T-cell (primary cell): ENCODE results near the gene PTPRJ. TPM values are rescaled to one million over a fixed set of nuclear protein-coding genes. Genes with fewer than 3 reads are reported as not detected.

Experiments used
- ATAC-seq, 4 experiments: fragments of 200-7000 bp in 3 of 4; fragments of 150-1000 bp in 1 of 4; cut with Tn5 transposase; replicated peaks in 1 of 4; 1 replicate in 3 of 4; 2 replicates in 1 of 4; pipeline ENCODE4 v1.10.0; 2021; ENCODE audit warnings: moderate library complexity in 3 of 4, mild to moderate bottlenecking in 2 of 4, moderate number of reproducible peaks in 1 of 4
- CTCF ChIA-PET, 2 donors: fragments of 300-600 bp; sonication (Branson Sonifier 250); formaldehyde crosslinking; loops; one replicate each; lab custom pipeline; 2022; ENCODE audit warnings: antibody characterized with exemption in 2 of 2; lab: Charles Lee
- POLR2A ChIA-PET, 2 donors: fragments of 300-600 bp; sonication (Branson Sonifier 250); formaldehyde crosslinking; loops; one replicate each; lab custom pipeline; 2022; ENCODE audit warnings: antibody characterized with exemption in 2 of 2; lab: Charles Lee
- DNase-seq, 35 experiments: peaks; one replicate each; pipeline versions ENCODE4 v3.0.0 to v3.0.0-alpha.2; 2013 to 2023
- H3K27ac ChIP-seq: one replicate; pipeline ENCODE4 v1.5.1; 2013; ENCODE audit warnings: low read length
- H3K27me3 ChIP-seq, 2 experiments: replicated peaks in 1 of 2; 1 replicate in 1 of 2; 2 replicates in 1 of 2; pipeline versions ENCODE4 v1.6.1 to v1.7.0; 2013; ENCODE audit warnings: low read length in 1 of 2, mixed read lengths in 1 of 2; ENCODE audit not compliant: control insufficient read depth in 2 of 2, insufficient read depth in 2 of 2; ENCODE audit errors: extremely low read depth in 1 of 2
- H3K36me3 ChIP-seq, 2 donors: 1 replicate in 1 of 2; 2 replicates in 1 of 2; pipeline versions ENCODE4 v1.6.1 to v1.7.0; 2013; ENCODE audit warnings: low read length in 1 of 2; ENCODE audit not compliant: control insufficient read depth in 2 of 2, insufficient read depth in 1 of 2; ENCODE audit errors: extremely low read depth in 1 of 2
- H3K4me1 ChIP-seq, 2 experiments: 1 replicate in 1 of 2; 2 replicates in 1 of 2; pipeline versions ENCODE4 v1.6.1 to v1.7.0; 2013; ENCODE audit warnings: low read length in 2 of 2, mixed read lengths in 1 of 2; ENCODE audit not compliant: insufficient read depth in 2 of 2, control insufficient read depth in 1 of 2; ENCODE audit errors: extremely low read depth in 1 of 2
- H3K4me3 ChIP-seq, 2 donors: 1 replicate in 1 of 2; 2 replicates in 1 of 2; pipeline versions ENCODE4 v1.5.1 to v1.7.0; 2013; ENCODE audit warnings: mild to moderate bottlenecking in 2 of 2, low read length in 1 of 2, moderate library complexity in 1 of 2; ENCODE audit not compliant: control insufficient read depth in 1 of 2; ENCODE audit errors: extremely low read depth in 1 of 2
- H3K9me3 ChIP-seq: 2 replicates; pipeline ENCODE4 v1.7.0; 2013
- H3K27ac Mint-ChIP-seq, 2 donors: one replicate each; pipeline ENCODE4 v1.8.0; 2020 to 2021; ENCODE audit warnings: mild to moderate bottlenecking in 2 of 2, mixed read lengths in 2 of 2
- H3K27me3 Mint-ChIP-seq, 2 donors: one replicate each; pipeline ENCODE4 v1.8.0; 2021 to 2022; ENCODE audit warnings: mixed read lengths in 2 of 2
- H3K36me3 Mint-ChIP-seq: one replicate; pipeline ENCODE4 v1.8.0; 2021; ENCODE audit warnings: mixed read lengths
- H3K4me1 Mint-ChIP-seq, 3 donors: one replicate each; pipeline ENCODE4 v1.8.0; 2020 to 2022; ENCODE audit warnings: mixed read lengths in 3 of 3, mild to moderate bottlenecking in 1 of 3
- H3K4me3 Mint-ChIP-seq, 3 donors: one replicate each; pipeline ENCODE4 v1.8.0; 2020 to 2022; ENCODE audit warnings: mild to moderate bottlenecking in 3 of 3, mixed read lengths in 3 of 3, moderate library complexity in 3 of 3
- H3K9me3 Mint-ChIP-seq, 3 donors: one replicate each; pipeline ENCODE4 v1.8.0; 2020 to 2022; ENCODE audit warnings: mixed read lengths in 3 of 3
- WGBS: methylation state at CpG from one replicate; pipeline ENCODE4 v1.1.5; 2013; ENCODE audit warnings: missing lambda C conversion rate; ENCODE audit not compliant: insufficient coverage; 5-methylcytosine and 5-hydroxymethylcytosine counted together
- total RNA-seq, 35 experiments: library from RNA in 6 of 35; stranded (reverse) in 6 of 35; fragments of 120-200 nt in 1 of 35; gene quantifications; one replicate each; pipeline versions ENCODE4 v1.2.1 to v1.2.4 and lab custom pipeline; 2013 to 2026

Gene PTPRJ
- total RNA-seq, 5 donors from 2014 or later (not counting 1 experiment from before 2014, with no cell fraction given): 44.8 to 71.0 (median 57.9) TPM

DNA sequence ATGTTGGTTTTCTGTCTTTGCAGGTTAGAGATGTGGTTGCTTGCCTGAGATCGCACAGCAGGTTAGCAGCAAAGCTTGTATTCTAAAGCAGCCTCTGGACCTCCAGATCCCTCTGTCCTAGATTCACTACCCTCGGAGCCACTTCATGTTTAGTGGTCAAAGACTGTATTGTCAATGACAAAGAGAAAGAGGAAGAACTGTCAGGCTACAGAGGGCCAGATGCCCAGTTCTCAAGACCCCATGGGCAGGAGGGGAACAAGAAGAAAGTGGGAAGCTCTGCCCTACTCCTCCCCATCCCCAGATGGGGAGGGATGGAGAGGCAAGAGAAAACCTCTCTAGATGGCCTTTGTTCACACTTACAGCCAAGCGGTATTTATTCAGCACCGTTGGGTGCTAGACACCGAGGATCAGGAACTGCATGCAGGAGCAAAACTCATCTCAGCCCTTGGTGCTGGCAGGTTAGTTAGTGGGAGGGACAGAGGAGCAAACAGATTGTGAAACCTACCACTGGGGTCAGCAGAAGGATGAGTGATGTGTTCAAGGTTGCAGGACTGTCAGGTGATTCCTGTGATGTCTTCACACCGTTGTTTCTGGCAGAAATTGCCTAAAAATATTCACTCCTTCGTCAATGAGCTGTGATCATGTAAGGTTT lies 38.3 kb upstream of the PTPRJ start:
- Mint-ChIP-seq H3K27ac (no peak overlapping the region), H3K4me1 (peaks cover 9 to 14% (median 13%) of the 10 kb centered on the region in 3 donors), H3K36me3 (no peaks in the 10 kb centered on the region), H3K9me3 (no peaks in the 10 kb centered on the region), H3K4me3 (no peak overlapping the region), H3K27me3 (no peaks in the 10 kb centered on the region)
- Histone ChIP-seq H3K9me3 (no peaks in the 10 kb centered on the region), H3K4me1 (peaks cover 0 to 4% of the 10 kb centered on the region in 2 experiments), H3K4me3 (no peak overlapping the region), H3K27ac (no peak overlapping the region), H3K36me3 (no peaks in the 10 kb centered on the region), H3K27me3 (no peaks in the 10 kb centered on the region)
- DNase-seq: no peak
- 90% methylated on average over 3 of the region's 7 CpGs for WGBS
- POLR2A ChIA-PET: no interaction called here
- no peak for ATAC-seq
- CTCF ChIA-PET: interaction anchor here in 1 of 2 donors (0.6 kb wide), 1 partner anchor 150 kb away, joined by 4 read pairs; no protein-coding TSS in a partner anchor

DNA sequence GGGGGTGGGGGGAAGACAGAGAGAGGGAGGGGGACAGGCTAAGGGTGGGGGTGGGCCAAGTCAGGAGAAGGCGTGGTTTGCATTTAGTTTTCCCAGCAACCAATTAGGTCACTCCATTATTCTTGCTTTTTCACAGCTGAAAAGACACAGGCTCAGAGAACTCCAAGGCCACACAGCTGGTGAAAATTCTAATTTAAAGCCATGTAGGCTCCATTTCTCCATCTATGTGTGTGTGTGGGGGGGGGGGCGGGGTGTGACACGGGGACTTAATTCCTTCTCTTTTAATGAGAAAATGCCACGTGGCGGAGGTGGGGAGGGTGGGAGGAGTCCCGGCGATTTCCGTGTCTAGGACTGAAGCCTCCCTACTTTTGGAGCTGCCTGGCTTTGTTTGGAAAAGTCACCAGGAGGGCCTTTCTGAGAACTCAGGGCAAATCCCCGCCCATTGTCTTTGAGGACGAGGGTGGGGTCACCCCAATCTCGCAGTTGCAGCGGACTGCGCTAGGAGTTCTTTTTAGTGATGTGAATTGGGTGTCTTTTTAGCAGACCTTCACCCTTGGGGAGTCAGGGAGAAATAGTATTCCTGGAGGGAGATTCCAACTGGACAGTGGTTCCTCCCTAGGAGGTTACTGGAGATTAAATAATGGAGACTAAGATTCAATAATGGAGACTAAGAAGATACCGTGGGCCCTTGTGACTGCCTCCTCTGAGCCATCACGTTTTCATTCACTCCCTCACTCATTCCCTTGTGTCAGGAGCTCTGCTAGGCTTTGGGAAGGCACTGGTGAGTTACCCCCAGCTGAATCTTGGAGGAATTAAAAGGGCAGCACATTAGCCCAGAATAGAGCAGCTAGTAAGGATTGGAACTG lies 36.4 kb upstream of the PTPRJ start:
- no peaks in the 10 kb centered on the region for H3K9me3 Mint-ChIP-seq
- no peak overlapping the region for H3K27ac Mint-ChIP-seq

DNA sequence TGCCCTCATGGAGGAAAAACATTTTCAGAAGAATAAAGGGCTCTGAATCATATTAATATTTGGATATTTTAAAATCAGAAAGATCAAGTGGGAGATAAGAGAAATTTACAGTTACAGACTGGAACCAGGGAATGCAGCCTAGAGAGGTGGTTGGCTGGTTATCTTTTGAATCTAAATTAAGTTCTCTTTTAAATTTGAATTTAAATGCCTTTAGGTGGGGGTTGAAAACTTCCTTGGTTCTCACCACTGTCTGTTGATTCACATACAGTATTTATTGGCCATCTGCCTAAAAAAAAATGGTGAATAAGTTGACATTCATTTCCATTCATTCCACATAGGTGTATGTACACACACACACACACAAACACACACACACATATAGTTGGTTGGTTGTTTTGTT lies 35.7 kb upstream of the PTPRJ start:
- peaks cover 19 to 28% (median 23%) of the 10 kb centered on the region in 3 donors for H3K4me1 Mint-ChIP-seq
- no peaks in the 10 kb centered on the region for H3K27me3 Mint-ChIP-seq
- ChIA-PET CTCF (no interaction called here), POLR2A (no interaction called here)
- ATAC-seq: no peak
- no peak overlapping the region for H3K4me3 Mint-ChIP-seq
- H3K36me3 Mint-ChIP-seq: no peaks in the 10 kb centered on the region
- H3K27ac Mint-ChIP-seq: no peak overlapping the region
- Histone ChIP-seq H3K27me3 (no peaks in the 10 kb centered on the region), H3K36me3 (no peaks in the 10 kb centered on the region), H3K9me3 (no peaks in the 10 kb centered on the region), H3K4me1 (peaks cover 4 to 7% of the 10 kb centered on the region in 2 experiments), H3K4me3 (no peak overlapping the region), H3K27ac (no peak overlapping the region)
- H3K9me3 Mint-ChIP-seq: no peaks in the 10 kb centered on the region
- no peak for DNase-seq

More for the DNA sequence above, 36.4 kb upstream of the PTPRJ start:
- WGBS: 90% methylated on average over 9 of the region's 15 CpGs
- Histone ChIP-seq H3K4me1 (peaks cover 0 to under 1% of the 10 kb centered on the region in 2 experiments), H3K27me3 (no peaks in the 10 kb centered on the region), H3K9me3 (no peaks in the 10 kb centered on the region), H3K27ac (no peak overlapping the region), H3K36me3 (no peaks in the 10 kb centered on the region), H3K4me3 (no peak overlapping the region)
- ChIA-PET CTCF (interaction anchor here (0.6 to 0.7 kb wide), 2 partner anchors 10 to 35 kb away, joined by 3 to 7 read pairs; no protein-coding TSS in a partner anchor), POLR2A (no interaction called here)
- no peak for DNase-seq
- Mint-ChIP-seq H3K4me1 (peaks cover 13 to 21% (median 17%) of the 10 kb centered on the region in 3 donors), H3K36me3 (no peaks in the 10 kb centered on the region), H3K4me3 (no peak overlapping the region), H3K27me3 (no peaks in the 10 kb centered on the region)
- ATAC-seq: no peak

DNA sequence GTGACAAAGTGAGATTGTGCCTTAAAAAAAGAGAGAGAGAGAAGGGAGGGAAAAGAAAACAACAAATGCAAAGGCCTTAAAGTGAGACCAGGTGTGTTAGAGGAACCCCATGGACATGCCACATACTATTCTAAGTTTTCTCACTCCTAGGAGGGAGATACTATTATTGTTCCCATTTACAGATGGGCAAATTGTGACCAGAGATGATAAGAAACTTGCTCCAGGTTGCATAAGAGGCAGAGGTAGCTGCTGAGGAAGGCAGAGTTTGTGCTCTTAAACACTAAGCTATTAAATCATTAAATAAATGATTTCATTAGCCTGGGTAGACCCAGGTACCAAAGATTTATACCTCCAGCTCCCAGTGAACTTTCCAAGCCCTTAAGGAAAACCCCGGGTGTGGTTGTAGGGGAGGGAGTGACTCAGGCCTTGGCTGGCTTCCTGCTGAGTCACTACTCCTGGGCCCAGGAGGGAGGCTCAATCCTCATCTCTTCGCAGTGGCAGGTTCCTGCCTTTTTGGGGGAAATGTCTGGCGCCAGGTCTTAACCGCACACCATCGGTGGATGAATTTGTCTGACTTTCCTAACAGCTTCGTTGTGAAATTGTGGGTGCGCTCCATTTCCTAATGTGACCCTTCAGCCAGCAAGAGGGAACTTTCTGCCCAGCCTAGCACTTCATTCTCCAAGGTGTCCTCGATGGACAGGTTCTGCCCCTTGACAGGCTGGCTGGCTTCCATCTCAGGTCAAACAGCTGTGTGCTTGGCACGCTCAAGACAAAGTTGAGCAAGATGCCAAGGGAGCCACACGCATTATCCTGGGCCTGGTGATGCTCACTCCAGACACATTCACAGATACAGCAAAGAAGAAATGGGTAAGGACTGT lies 33.4 kb upstream of the PTPRJ start:
- ATAC-seq (no peak), DNase-seq (no peak)
- Mint-ChIP-seq H3K27ac (no peak overlapping the region), H3K4me1 (peaks cover 30 to 42% (median 40%) of the 10 kb centered on the region in 3 donors), H3K36me3 (no peaks in the 10 kb centered on the region), H3K9me3 (no peaks in the 10 kb centered on the region), H3K4me3 (no peak overlapping the region), H3K27me3 (no peaks in the 10 kb centered on the region)
- H3K9me3 ChIP-seq: no peaks in the 10 kb centered on the region
- peaks cover 11 to 25% of the 10 kb centered on the region in 2 experiments for H3K4me1 ChIP-seq
- H3K27me3 ChIP-seq: no peaks in the 10 kb centered on the region
- POLR2A ChIA-PET: interaction anchor here in 1 of 2 donors (0.6 kb wide), 1 partner anchor 11 kb away, joined by 5 read pairs; no protein-coding TSS in a partner anchor
- no peak overlapping the region for H3K4me3 ChIP-seq
- H3K27ac ChIP-seq: no peak overlapping the region
- CTCF ChIA-PET: interaction anchor here (0.6 to 0.8 kb wide), 3 partner anchors 12 to 164 kb away, joined by 3 read pairs; no protein-coding TSS in a partner anchor
- H3K36me3 ChIP-seq: no peaks in the 10 kb centered on the region
- 68% methylated on average over 7 of the region's 10 CpGs for WGBS

DNA sequence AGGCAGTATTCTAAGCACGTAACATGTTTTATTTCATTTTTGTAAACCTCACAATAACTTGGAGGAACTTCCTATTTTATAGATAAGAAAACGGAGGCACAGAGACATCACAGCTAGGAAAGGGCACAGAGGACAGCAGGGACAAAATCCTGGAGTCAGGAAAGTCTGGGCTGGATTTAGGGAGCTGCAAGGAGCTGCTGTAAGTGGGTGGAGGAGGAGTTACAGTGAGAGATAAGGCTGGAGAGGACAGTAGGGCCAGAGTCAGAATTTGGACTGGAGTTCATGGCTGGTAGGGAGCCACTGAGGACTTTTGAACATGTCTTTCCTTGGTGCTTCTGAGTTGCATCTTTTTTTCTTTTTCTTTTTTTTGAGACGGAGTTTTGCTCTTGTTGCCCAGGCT lies 32.2 kb upstream of the PTPRJ start:
- Histone ChIP-seq H3K27me3 (no peaks in the 10 kb centered on the region), H3K36me3 (no peaks in the 10 kb centered on the region), H3K4me3 (no peak overlapping the region), H3K4me1 (peaks cover 11 to 25% of the 10 kb centered on the region in 2 experiments), H3K27ac (no peak overlapping the region), H3K9me3 (no peaks in the 10 kb centered on the region)
- Mint-ChIP-seq H3K27me3 (no peaks in the 10 kb centered on the region), H3K4me1 (peaks cover 30 to 46% (median 42%) of the 10 kb centered on the region in 3 donors), H3K27ac (peak overlapping the region; percentile 49 to 56), H3K36me3 (no peaks in the 10 kb centered on the region), H3K4me3 (peak overlapping the region in 1 of 3 donors; percentile 49), H3K9me3 (no peaks in the 10 kb centered on the region)
- ChIA-PET CTCF (no interaction called here), POLR2A (no interaction called here)
- DNase-seq (no peak), ATAC-seq (no peak)
- WGBS: no CpG with 5 or more reads among the region's 3 CpGs
